ENCODE measurements around the gene CPZ. TPM values are rescaled to one million over a fixed set of nuclear protein-coding genes. Genes with fewer than 3 reads are reported as not detected.

The CPZ gene
- polyA plus RNA-seq, 1 donor (not counting 4 experiments of a cell fraction or from before 2014, with no cell fraction given) = not detected

DNA sequence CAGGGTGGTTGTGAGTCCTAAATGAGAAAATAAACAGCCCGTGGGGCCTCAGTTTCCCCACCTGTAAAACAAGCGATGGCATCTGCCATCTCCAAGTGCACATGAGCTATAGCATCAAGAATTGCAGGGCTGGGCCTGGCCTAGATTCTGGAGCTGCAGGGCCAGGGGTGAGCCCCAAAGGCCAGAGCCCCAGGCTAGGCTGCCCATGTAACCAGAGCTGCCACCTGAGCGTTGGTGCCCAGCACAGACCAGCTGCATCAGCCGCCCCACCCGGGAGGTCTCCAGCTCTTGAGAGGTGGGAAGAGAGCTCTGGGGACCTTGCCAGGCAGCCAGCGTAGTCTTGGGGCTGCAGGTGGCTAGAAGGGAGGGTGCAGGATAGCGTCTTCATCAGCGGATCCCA lies 39.3 kb upstream of the CPZ start:
- H4K20me1 ChIP-seq (ENCODE audit: control insufficient read depth, extremely low read depth, insufficient read depth, low read length) = no peaks in the 10 kb centered on the region
- no peaks in the 10 kb centered on the region for H3K9me1 ChIP-seq (ENCODE audit: control insufficient read depth, extremely low read depth, insufficient read depth, low read length)
- no peak overlapping the region for H3K4me2 ChIP-seq (ENCODE audit: control insufficient read depth, extremely low read depth, insufficient read depth, low read depth, low read length)
- no peaks in the 10 kb centered on the region for H3K36me3 ChIP-seq (ENCODE audit: control insufficient read depth in 2 of 2, extremely low read depth in 1 of 2, insufficient read depth in 2 of 2, low read length in 2 of 2)
- peaks cover under 1% of the 10 kb centered on the region for H3K4me1 ChIP-seq (ENCODE audit: control insufficient read depth, extremely low read depth, insufficient read depth, low read length)
- peaks cover 9% of the 10 kb centered on the region for H3K27me3 ChIP-seq (ENCODE audit: control insufficient read depth, extremely low read depth, insufficient read depth, low read length)
- no peak overlapping the region for H3K9ac ChIP-seq (ENCODE audit: control insufficient read depth, extremely low read depth, insufficient read depth, low read length)
- no peak for TF ChIP-seq EZH2 (IDR thresholded peaks at IDR 0.05; ENCODE audit: low read length)
- H2AFZ ChIP-seq (ENCODE audit: control insufficient read depth, low read length) = no peak overlapping the region
- no peak overlapping the region for H3K27ac ChIP-seq (ENCODE audit: control insufficient read depth, insufficient read depth, low read length)
- dilution Hi-C loops (cut with MboI; ENCODE audit: extremely low pct_ligation_motif_present, low sequenced_read_pairs) = no loop called here
- DNase-seq (ENCODE audit: low read depth, low spot score) (no peak), FAIRE-seq (no peak)
- H3K4me3 ChIP-seq (ENCODE audit: control insufficient read depth in 2 of 3, extremely low read depth in 1 of 3, insufficient read depth in 2 of 3, low read depth in 1 of 3, low read length in 3 of 3) = no peak overlapping the region
- H3K9me3 ChIP-seq (ENCODE audit: control insufficient read depth, low read depth, low read length) = no peaks in the 10 kb centered on the region
- H3K79me2 ChIP-seq (ENCODE audit: control insufficient read depth, insufficient read depth, low read length) = no peaks in the 10 kb centered on the region

DNA sequence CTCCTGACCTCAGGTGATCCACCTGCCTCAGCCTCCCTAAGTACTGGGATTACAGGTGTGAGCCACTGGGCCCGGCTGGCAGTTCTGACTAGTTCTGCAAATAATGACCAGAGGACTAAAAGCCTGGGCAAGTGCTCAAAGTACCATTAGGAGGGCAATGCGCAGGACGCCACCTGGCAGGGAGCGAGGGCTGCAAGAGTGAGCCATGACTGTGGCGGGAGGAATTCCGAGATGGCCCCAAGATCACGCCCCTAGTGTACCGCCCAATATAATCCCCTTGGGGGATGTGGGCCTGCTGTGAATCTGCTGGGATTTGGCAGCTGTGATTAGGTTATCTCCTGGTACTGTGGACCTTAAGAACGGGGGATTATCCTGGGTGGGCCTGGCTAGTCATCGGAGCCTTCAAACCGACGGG lies 38.6 kb upstream of the CPZ start:
- H3K27ac ChIP-seq (ENCODE audit: control insufficient read depth, insufficient read depth, low read length) = no peak overlapping the region
- no peak overlapping the region for H3K4me2 ChIP-seq (ENCODE audit: control insufficient read depth, extremely low read depth, insufficient read depth, low read depth, low read length)
- H3K79me2 ChIP-seq (ENCODE audit: control insufficient read depth, insufficient read depth, low read length) = no peaks in the 10 kb centered on the region
- no peak overlapping the region for H2AFZ ChIP-seq (ENCODE audit: control insufficient read depth, low read length)
- H3K4me3 ChIP-seq (ENCODE audit: control insufficient read depth in 2 of 3, extremely low read depth in 1 of 3, insufficient read depth in 2 of 3, low read depth in 1 of 3, low read length in 3 of 3) = no peak overlapping the region
- H4K20me1 ChIP-seq (ENCODE audit: control insufficient read depth, extremely low read depth, insufficient read depth, low read length) = no peaks in the 10 kb centered on the region
- peaks cover 9% of the 10 kb centered on the region for H3K27me3 ChIP-seq (ENCODE audit: control insufficient read depth, extremely low read depth, insufficient read depth, low read length)
- FAIRE-seq = no peak
- dilution Hi-C loops (cut with MboI; ENCODE audit: extremely low pct_ligation_motif_present, low sequenced_read_pairs) = no loop called here
- no peaks in the 10 kb centered on the region for H3K36me3 ChIP-seq (ENCODE audit: control insufficient read depth in 2 of 2, extremely low read depth in 1 of 2, insufficient read depth in 2 of 2, low read length in 2 of 2)
- H3K9me1 ChIP-seq (ENCODE audit: control insufficient read depth, extremely low read depth, insufficient read depth, low read length) = no peaks in the 10 kb centered on the region
- DNase-seq (ENCODE audit: low read depth, low spot score) = no peak
- no peaks in the 10 kb centered on the region for H3K4me1 ChIP-seq (ENCODE audit: control insufficient read depth, extremely low read depth, insufficient read depth, low read length)
- H3K9me3 ChIP-seq (ENCODE audit: control insufficient read depth, low read depth, low read length) = no peaks in the 10 kb centered on the region
- no peak overlapping the region for H3K9ac ChIP-seq (ENCODE audit: control insufficient read depth, extremely low read depth, insufficient read depth, low read length)
- no peak for TF ChIP-seq EZH2 (IDR thresholded peaks at IDR 0.05; ENCODE audit: low read length)
- TF ChIP-seq, protein P1, sequence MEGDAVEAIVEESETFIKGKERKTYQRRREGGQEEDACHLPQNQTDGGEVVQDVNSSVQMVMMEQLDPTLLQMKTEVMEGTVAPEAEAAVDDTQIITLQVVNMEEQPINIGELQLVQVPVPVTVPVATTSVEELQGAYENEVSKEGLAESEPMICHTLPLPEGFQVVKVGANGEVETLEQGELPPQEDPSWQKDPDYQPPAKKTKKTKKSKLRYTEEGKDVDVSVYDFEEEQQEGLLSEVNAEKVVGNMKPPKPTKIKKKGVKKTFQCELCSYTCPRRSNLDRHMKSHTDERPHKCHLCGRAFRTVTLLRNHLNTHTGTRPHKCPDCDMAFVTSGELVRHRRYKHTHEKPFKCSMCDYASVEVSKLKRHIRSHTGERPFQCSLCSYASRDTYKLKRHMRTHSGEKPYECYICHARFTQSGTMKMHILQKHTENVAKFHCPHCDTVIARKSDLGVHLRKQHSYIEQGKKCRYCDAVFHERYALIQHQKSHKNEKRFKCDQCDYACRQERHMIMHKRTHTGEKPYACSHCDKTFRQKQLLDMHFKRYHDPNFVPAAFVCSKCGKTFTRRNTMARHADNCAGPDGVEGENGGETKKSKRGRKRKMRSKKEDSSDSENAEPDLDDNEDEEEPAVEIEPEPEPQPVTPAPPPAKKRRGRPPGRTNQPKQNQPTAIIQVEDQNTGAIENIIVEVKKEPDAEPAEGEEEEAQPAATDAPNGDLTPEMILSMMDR (optimal IDR thresholded peaks at IDR 0.05 in 1 of 3, IDR thresholded peaks at IDR 0.05 in 1 of 3, conservative IDR thresholded peaks at IDR 0.05 in 1 of 3; ENCODE audit: extremely low read depth in 1 of 3, insufficient read depth in 2 of 3, low read length in 3 of 3) = no peak

- H3K9me1 ChIP-seq (ENCODE audit: control insufficient read depth, extremely low read depth, insufficient read depth, low read length) = no peaks in the 10 kb centered on the region
- H3K4me1 ChIP-seq (ENCODE audit: control insufficient read depth, extremely low read depth, insufficient read depth, low read length) = no peaks in the 10 kb centered on the region
- TF ChIP-seq EZH2 (IDR thresholded peaks at IDR 0.05; ENCODE audit: low read length) = no peak
- TF ChIP-seq, protein P1 (optimal IDR thresholded peaks at IDR 0.05 in 1 of 3, IDR thresholded peaks at IDR 0.05 in 1 of 3, conservative IDR thresholded peaks at IDR 0.05 in 1 of 3; ENCODE audit: extremely low read depth in 1 of 3, insufficient read depth in 2 of 3, low read length in 3 of 3) = no peak
- H2AFZ ChIP-seq (ENCODE audit: control insufficient read depth, low read length) = no peak overlapping the region
- dilution Hi-C loops (cut with MboI; ENCODE audit: extremely low pct_ligation_motif_present, low sequenced_read_pairs) = no loop called here
- H3K4me3 ChIP-seq (ENCODE audit: control insufficient read depth in 2 of 3, extremely low read depth in 1 of 3, insufficient read depth in 2 of 3, low read depth in 1 of 3, low read length in 3 of 3) = no peak overlapping the region
- H3K9me3 ChIP-seq (ENCODE audit: control insufficient read depth, low read depth, low read length) = no peaks in the 10 kb centered on the region
- DNase-seq (ENCODE audit: low read depth, low spot score) (no peak), FAIRE-seq (no peak)
- no peak overlapping the region for H3K27ac ChIP-seq (ENCODE audit: control insufficient read depth, insufficient read depth, low read length)
- no peak overlapping the region for H3K4me2 ChIP-seq (ENCODE audit: control insufficient read depth, extremely low read depth, insufficient read depth, low read depth, low read length)
- H3K36me3 ChIP-seq (ENCODE audit: control insufficient read depth in 2 of 2, extremely low read depth in 1 of 2, insufficient read depth in 2 of 2, low read length in 2 of 2) = no peaks in the 10 kb centered on the region
- no peaks in the 10 kb centered on the region for H4K20me1 ChIP-seq (ENCODE audit: control insufficient read depth, extremely low read depth, insufficient read depth, low read length)
- no peak overlapping the region for H3K9ac ChIP-seq (ENCODE audit: control insufficient read depth, extremely low read depth, insufficient read depth, low read length)
- no peaks in the 10 kb centered on the region for H3K79me2 ChIP-seq (ENCODE audit: control insufficient read depth, insufficient read depth, low read length)
- peaks cover 9% of the 10 kb centered on the region for H3K27me3 ChIP-seq (ENCODE audit: control insufficient read depth, extremely low read depth, insufficient read depth, low read length)
These were observed 37.9 kb upstream of the CPZ start for GRCh38 chr4:8554555-8555100.
